HepG2 (cell line): Measurements from ENCODE around the gene FBXW2. TPM values are rescaled to one million over a fixed set of nuclear protein-coding genes. Genes with fewer than 3 reads are reported as not detected.

ENCODE experiments used
- CREB1 ChIP-seq, 2 experiments: fragments of 450-650 bp in 1 of 2; IDR thresholded peaks; 2 replicates each; pipeline ENCODE4 v1.6.1; 2016 to 2017; ENCODE audit warnings: control low read depth in 1 of 2, mild to moderate bottlenecking in 1 of 2, missing compliant biosample characterization in 1 of 2, missing genetic modification characterization in 1 of 2
- DPF2 ChIP-seq: sonication (generic); formaldehyde crosslinking; IDR thresholded peaks from 2 replicates; pipeline ENCODE4 v1.4.0; 2020; ENCODE audit warnings: mild to moderate bottlenecking, low read depth, missing genetic modification reagents, borderline replicate concordance
- HMG20A ChIP-seq: IDR thresholded peaks from 2 replicates; pipeline ENCODE4 v1.6.1; 2016; ENCODE audit warnings: borderline replicate concordance
- HMGXB3 ChIP-seq: sonication (generic); formaldehyde crosslinking; IDR thresholded peaks from 2 replicates; pipeline ENCODE4 v1.4.0; 2020; ENCODE audit warnings: missing genetic modification reagents, borderline replicate concordance
- KDM5B ChIP-seq: sonication (generic); formaldehyde crosslinking; IDR thresholded peaks from 2 replicates; pipeline ENCODE4 v1.4.0; 2020; ENCODE audit warnings: missing genetic modification reagents, mild to moderate bottlenecking, borderline replicate concordance
- MTF2 ChIP-seq: sonication (generic); formaldehyde crosslinking; IDR thresholded peaks from 2 replicates; pipeline ENCODE4 v1.5.0; 2020; ENCODE audit warnings: missing genetic modification reagents, borderline replicate concordance
- MYNN ChIP-seq: sonication (generic); formaldehyde crosslinking; IDR thresholded peaks from 2 replicates; pipeline ENCODE4 v1.4.0; 2020; ENCODE audit warnings: mild to moderate bottlenecking, low read depth, missing genetic modification reagents
- NCOA1 ChIP-seq: sonication (generic); formaldehyde crosslinking; IDR thresholded peaks from 2 replicates; pipeline ENCODE4 v1.9.0; 2021; ENCODE audit warnings: missing genetic modification reagents
- PCBP1 ChIP-seq: fragments of 200-400 bp; formaldehyde crosslinking; IDR thresholded peaks from 2 replicates; pipeline ENCODE4 v1.6.1; 2017; ENCODE audit warnings: mild to moderate bottlenecking, low read depth, low read length, borderline replicate concordance
- PHB2 ChIP-seq: fragments of 450-650 bp; IDR thresholded peaks from 2 replicates; pipeline ENCODE4 v1.6.1; 2018; ENCODE audit not compliant: partially characterized antibody
- PHF20 ChIP-seq: sonication (generic); formaldehyde crosslinking; IDR thresholded peaks from 2 replicates; pipeline ENCODE4 v1.5.0; 2020; ENCODE audit warnings: mild to moderate bottlenecking, missing genetic modification reagents
- RFX1 ChIP-seq: fragments of 450-650 bp; IDR thresholded peaks from 2 replicates; pipeline ENCODE4 v1.6.1; 2017
- RFXAP ChIP-seq: sonication (generic); formaldehyde crosslinking; IDR thresholded peaks from 2 replicates; pipeline ENCODE4 v1.4.0; 2020; ENCODE audit warnings: missing genetic modification reagents, borderline replicate concordance
- SPEN ChIP-seq: sonication (generic); formaldehyde crosslinking; IDR thresholded peaks from 2 replicates; pipeline ENCODE4 v1.5.1; 2020; ENCODE audit warnings: low read depth, mild to moderate bottlenecking, missing genetic modification reagents
- TBP ChIP-seq: sonication (generic); formaldehyde crosslinking; IDR thresholded peaks from 2 replicates; pipeline ENCODE4 v1.5.0; 2020; ENCODE audit warnings: missing genetic modification reagents
- THAP11 ChIP-seq: IDR thresholded peaks from 2 replicates; pipeline ENCODE4 v1.6.1; 2016; ENCODE audit warnings: missing biosample characterization, missing genetic modification reagents
- ZBTB21 ChIP-seq: sonication (generic); formaldehyde crosslinking; IDR thresholded peaks from 2 replicates; pipeline ENCODE4 v1.4.0; 2020; ENCODE audit warnings: missing genetic modification reagents
- ZNF280B ChIP-seq: sonication (generic); formaldehyde crosslinking; IDR thresholded peaks from 2 replicates; pipeline ENCODE4 v1.5.0; 2020; ENCODE audit warnings: missing genetic modification reagents, mild to moderate bottlenecking, borderline replicate concordance
- ZNF446 ChIP-seq: sonication (generic); formaldehyde crosslinking; IDR thresholded peaks from 2 replicates; pipeline ENCODE4 v1.5.0; 2020; ENCODE audit warnings: mild to moderate bottlenecking, missing genetic modification reagents
- ZNF724P ChIP-seq: sonication (generic); formaldehyde crosslinking; IDR thresholded peaks from 2 replicates; pipeline ENCODE4 v1.8.0; 2022; ENCODE audit warnings: missing genetic modification reagents, borderline replicate concordance
- ZNF784 ChIP-seq: sonication (generic); formaldehyde crosslinking; IDR thresholded peaks from 2 replicates; pipeline ENCODE4 v1.5.1; 2020; ENCODE audit warnings: missing genetic modification reagents, mild to moderate bottlenecking, borderline replicate concordance
- ZNF800 ChIP-seq: sonication (generic); formaldehyde crosslinking; IDR thresholded peaks from 2 replicates; pipeline ENCODE4 v1.4.0; 2020; ENCODE audit warnings: missing genetic modification reagents
- polyA plus RNA-seq, 8 experiments: library from polyadenylated mRNA; depleted of rRNA in 3 of 8; stranded (reverse) in 7 of 8; unstranded in 1 of 8; fragments of >200 nt; fragmentation: Illumina TruSeq in 4 of 8; extraction: Trizol in 4 of 8; gene quantifications; 2 replicates each; pipeline versions ENCODE4 v1.2.1 to v1.2.3, GENCODE V29; 2011 to 2016; ENCODE audit warnings: low read depth in 4 of 8, missing spikeins in 1 of 8, mixed read lengths in 1 of 8; ENCODE audit not compliant: insufficient read depth in 1 of 8
- total RNA-seq, 5 experiments: library from RNA; depleted of rRNA; stranded (reverse); fragments of >200 nt; fragmentation: Illumina TruSeq; extraction: Trizol; gene quantifications; 2 replicates each; pipeline ENCODE4 v1.2.3, GENCODE V29; 2016; ENCODE audit warnings: low read depth in 1 of 5

FBXW2 gene
- total and polyA plus RNA-seq, 2 of the 13 experiments (the other 11 are each of a cell fraction or from before 2014, with no cell fraction given) = 35.4 to 43.1 TPM

GRCh38 chr9:120783602-120784047 is 9.6 kb downstream of the FBXW2 start (continued):
- TF ChIP-seq ZNF800 = no peak
- no peak for TF ChIP-seq ZNF784 (CRISPR knock-in tag)
- TF ChIP-seq ZNF446 (CRISPR knock-in tag) = no peak
- no peak for TF ChIP-seq KDM5B (CRISPR knock-in tag)
- no peak for TF ChIP-seq PCBP1
- TF ChIP-seq MTF2 (CRISPR knock-in tag) = no peak
- no peak for TF ChIP-seq ZNF724P (CRISPR knock-in tag)
- no peak for TF ChIP-seq PHF20 (CRISPR knock-in tag)
- no peak for TF ChIP-seq DPF2 (CRISPR knock-in tag)
- TF ChIP-seq ZBTB21 = no peak
- no peak for TF ChIP-seq PHB2
- no peak for TF ChIP-seq RFXAP (CRISPR knock-in tag)
- no peak for TF ChIP-seq HMGXB3 (CRISPR knock-in tag)
- TF ChIP-seq NCOA1 (CRISPR knock-in tag) = no peak
- TF ChIP-seq ZNF280B (CRISPR knock-in tag) = no peak
- peak; percentile 18; the same call in 1 of the 2 replicates for TF ChIP-seq THAP11 (CRISPR knock-in tag)
- TF ChIP-seq HMG20A (CRISPR knock-in tag) = peak; percentile 68; the same call in 1 of the 2 replicates
- TF ChIP-seq SPEN (CRISPR knock-in tag) = no peak
- no peak for TF ChIP-seq TBP
- no peak for TF ChIP-seq MYNN (CRISPR knock-in tag)
- no peak for TF ChIP-seq CREB1 (IDR thresholded peaks at IDR 0.05)
- TF ChIP-seq CREB1 (CRISPR knock-in tag; IDR thresholded peaks at IDR 0.05) = peak; percentile 24; the same call in 1 of the 2 replicates
- TF ChIP-seq RFX1 = no peak
